Measurements from ENCODE around the gene MRPS22. TPM values are rescaled to one million over a fixed set of nuclear protein-coding genes. Genes with fewer than 3 reads are reported as not detected.

The MRPS22 gene
- total RNA-seq, 1 donor from 2014 or later: 38.1 TPM

DNA sequence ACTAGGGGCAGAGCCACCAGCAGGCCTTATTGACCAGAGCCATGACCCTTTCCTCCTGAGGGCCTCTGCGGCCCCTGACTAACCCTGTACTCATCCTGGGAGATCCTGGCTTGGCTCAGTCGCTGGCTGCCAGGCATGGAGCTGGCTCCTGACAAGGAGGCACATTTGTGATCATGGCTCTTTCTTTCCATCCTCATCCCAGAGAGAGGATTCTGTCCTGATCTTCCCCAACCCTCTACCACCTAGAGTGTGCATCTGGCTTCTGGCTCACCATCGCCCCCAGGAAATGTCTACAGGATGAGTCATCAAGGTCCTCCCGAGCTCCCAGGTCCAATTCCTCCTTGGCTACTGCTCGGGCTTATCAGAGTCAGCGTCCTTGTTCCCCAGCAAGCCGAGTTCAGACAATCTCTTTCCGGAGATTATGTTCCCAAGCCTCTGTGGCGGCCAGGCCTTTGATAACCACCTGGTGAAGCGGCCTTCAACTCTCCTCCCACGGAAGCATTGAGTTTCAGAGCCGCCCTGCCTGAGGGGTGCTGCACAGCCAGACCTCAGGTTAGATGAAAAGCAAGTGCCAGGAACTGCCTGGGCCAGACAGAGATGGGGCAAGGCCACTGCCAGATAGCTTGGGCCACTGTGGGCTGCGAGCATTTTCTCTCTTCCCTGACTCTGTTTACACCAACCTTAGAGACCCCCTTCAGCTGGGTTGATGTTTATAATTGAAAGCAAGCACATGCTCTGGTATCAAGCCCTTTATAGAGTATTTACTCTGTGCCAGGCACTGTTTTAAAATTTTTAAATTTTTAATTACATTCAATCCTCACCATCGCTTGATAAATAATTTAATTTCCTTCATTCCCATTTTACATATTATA lies 44.3 kb upstream of the MRPS22 start:
- peaks cover 7% of the 10 kb centered on the region for H3K4me1 Mint-ChIP-seq (ENCODE audit: unreplicated experiment)
- no peak overlapping the region for H3K4me3 Mint-ChIP-seq (ENCODE audit: unreplicated experiment)
- H3K27me3 Mint-ChIP-seq (ENCODE audit: unreplicated experiment): peaks cover 6% of the 10 kb centered on the region
- H3K36me3 Mint-ChIP-seq (ENCODE audit: low read depth, unreplicated experiment): no peaks in the 10 kb centered on the region
- no peak for DNase-seq (ENCODE audit: low spot score)
- TF ChIP-seq, protein P1, sequence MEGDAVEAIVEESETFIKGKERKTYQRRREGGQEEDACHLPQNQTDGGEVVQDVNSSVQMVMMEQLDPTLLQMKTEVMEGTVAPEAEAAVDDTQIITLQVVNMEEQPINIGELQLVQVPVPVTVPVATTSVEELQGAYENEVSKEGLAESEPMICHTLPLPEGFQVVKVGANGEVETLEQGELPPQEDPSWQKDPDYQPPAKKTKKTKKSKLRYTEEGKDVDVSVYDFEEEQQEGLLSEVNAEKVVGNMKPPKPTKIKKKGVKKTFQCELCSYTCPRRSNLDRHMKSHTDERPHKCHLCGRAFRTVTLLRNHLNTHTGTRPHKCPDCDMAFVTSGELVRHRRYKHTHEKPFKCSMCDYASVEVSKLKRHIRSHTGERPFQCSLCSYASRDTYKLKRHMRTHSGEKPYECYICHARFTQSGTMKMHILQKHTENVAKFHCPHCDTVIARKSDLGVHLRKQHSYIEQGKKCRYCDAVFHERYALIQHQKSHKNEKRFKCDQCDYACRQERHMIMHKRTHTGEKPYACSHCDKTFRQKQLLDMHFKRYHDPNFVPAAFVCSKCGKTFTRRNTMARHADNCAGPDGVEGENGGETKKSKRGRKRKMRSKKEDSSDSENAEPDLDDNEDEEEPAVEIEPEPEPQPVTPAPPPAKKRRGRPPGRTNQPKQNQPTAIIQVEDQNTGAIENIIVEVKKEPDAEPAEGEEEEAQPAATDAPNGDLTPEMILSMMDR (IDR thresholded peaks at IDR 0.05; ENCODE audit: unreplicated experiment): no peak
- no peak overlapping the region for H3K27ac Mint-ChIP-seq (ENCODE audit: unreplicated experiment)
- no peaks in the 10 kb centered on the region for H3K9me3 Mint-ChIP-seq (ENCODE audit: unreplicated experiment)

- Mint-ChIP-seq H3K4me1 (ENCODE audit: unreplicated experiment) (peaks cover 7% of the 10 kb centered on the region), H3K9me3 (ENCODE audit: unreplicated experiment) (no peaks in the 10 kb centered on the region), H3K36me3 (ENCODE audit: low read depth, unreplicated experiment) (no peaks in the 10 kb centered on the region), H3K27ac (ENCODE audit: unreplicated experiment) (peak overlapping the region; percentile 27), H3K27me3 (ENCODE audit: unreplicated experiment) (peaks cover 6% of the 10 kb centered on the region), H3K4me3 (ENCODE audit: unreplicated experiment) (no peak overlapping the region)
- TF ChIP-seq, protein P1 (IDR thresholded peaks at IDR 0.05; ENCODE audit: unreplicated experiment): no peak
- no peak for DNase-seq (ENCODE audit: low spot score)
These were observed 43.4 kb upstream of the MRPS22 start for GRCh38 chr3:139300416-139300815.

DNA sequence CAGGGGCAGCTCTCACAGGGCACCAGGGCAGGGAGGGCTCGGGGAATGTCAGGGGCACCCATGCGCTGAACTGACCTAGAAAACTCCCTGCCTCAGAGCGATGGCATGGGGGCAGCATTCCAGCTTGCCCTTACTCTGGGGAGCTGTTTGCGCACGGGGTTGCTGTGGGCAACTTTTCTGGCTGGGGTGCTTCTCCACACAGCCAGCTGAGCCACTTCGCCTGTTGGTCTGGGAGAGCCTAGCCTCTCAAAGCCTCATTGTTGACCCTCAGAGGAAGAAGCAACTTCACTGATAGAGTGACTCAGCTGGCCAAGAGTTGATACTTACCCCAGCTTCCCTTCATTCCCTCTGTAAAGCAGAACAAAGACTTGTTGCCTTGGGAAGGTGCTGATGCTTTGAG lies 42.6 kb upstream of the MRPS22 start:
- Mint-ChIP-seq H3K4me1 (ENCODE audit: unreplicated experiment) (peaks cover 7% of the 10 kb centered on the region), H3K4me3 (ENCODE audit: unreplicated experiment) (no peak overlapping the region), H3K9me3 (ENCODE audit: unreplicated experiment) (no peaks in the 10 kb centered on the region), H3K27ac (ENCODE audit: unreplicated experiment) (no peak overlapping the region), H3K27me3 (ENCODE audit: unreplicated experiment) (peaks cover 4% of the 10 kb centered on the region), H3K36me3 (ENCODE audit: low read depth, unreplicated experiment) (no peaks in the 10 kb centered on the region)
- TF ChIP-seq, protein P1 (IDR thresholded peaks at IDR 0.05; ENCODE audit: unreplicated experiment): no peak
- no peak for DNase-seq (ENCODE audit: low spot score)

DNA sequence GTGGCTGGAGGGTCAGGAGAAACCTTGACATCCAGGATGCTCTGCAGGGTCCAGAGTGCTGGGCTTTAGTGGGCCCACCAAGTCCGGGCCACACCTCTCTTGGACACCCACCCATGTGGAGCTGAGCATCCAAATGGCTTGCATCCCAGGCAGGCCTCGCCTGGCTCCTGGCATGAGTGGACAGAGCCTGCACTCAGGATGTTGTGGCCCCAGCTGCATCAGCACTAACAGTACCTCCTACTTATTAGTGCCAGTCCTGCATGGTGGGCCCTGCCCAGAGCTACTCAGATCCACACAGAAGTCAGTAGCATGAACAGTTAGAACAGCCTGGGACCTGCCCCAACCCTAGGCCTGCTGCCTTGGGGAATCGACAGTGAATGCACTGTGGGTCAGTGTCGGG lies 42.2 kb upstream of the MRPS22 start:
- Mint-ChIP-seq H3K4me1 (ENCODE audit: unreplicated experiment) (peaks cover 7% of the 10 kb centered on the region), H3K4me3 (ENCODE audit: unreplicated experiment) (no peak overlapping the region)

More for the DNA sequence above, 42.2 kb upstream of the MRPS22 start:
- no peaks in the 10 kb centered on the region for H3K36me3 Mint-ChIP-seq (ENCODE audit: low read depth, unreplicated experiment)
- H3K9me3 Mint-ChIP-seq (ENCODE audit: unreplicated experiment): no peaks in the 10 kb centered on the region
- DNase-seq (ENCODE audit: low spot score): no peak
- TF ChIP-seq, protein P1 (IDR thresholded peaks at IDR 0.05; ENCODE audit: unreplicated experiment): no peak
- no peak overlapping the region for H3K27ac Mint-ChIP-seq (ENCODE audit: unreplicated experiment)
- H3K27me3 Mint-ChIP-seq (ENCODE audit: unreplicated experiment): peaks cover 4% of the 10 kb centered on the region
